ENCODE results near the gene SLC25A21.

The SLC25A21 gene

GRCh38 chr14:37143475-37143874, 28.9 kb downstream of the SLC25A21 start:
- DNase-seq (ENCODE audit: low read depth in 2 of 2), result no peak

- DNase-seq (ENCODE audit: low read depth in 2 of 2), result no peak
These were observed 29.5 kb downstream of the SLC25A21 start for GRCh38 chr14:37142835-37143401.

GRCh38 chr14:37140176-37140575, 32.2 kb downstream of the SLC25A21 start:
- DNase-seq (ENCODE audit: low read depth in 2 of 2), result no peak

- no peak for DNase-seq (ENCODE audit: low read depth in 2 of 2)
These were observed 32.7 kb downstream of the SLC25A21 start for GRCh38 chr14:37139710-37140109.

- DNase-seq (ENCODE audit: low read depth in 2 of 2), result no peak
These were observed 33.5 kb downstream of the SLC25A21 start for GRCh38 chr14:37138898-37139297.

- DNase-seq (ENCODE audit: low read depth in 2 of 2), result no peak
These were observed 39.0 kb downstream of the SLC25A21 start for GRCh38 chr14:37133284-37133913.

- no peak for DNase-seq (ENCODE audit: low read depth in 2 of 2)
These were observed 41.2 kb downstream of the SLC25A21 start for GRCh38 chr14:37131205-37131604.

GRCh38 chr14:37129047-37129446, 43.4 kb downstream of the SLC25A21 start:
- no peak for DNase-seq (ENCODE audit: low read depth in 2 of 2)

- DNase-seq (ENCODE audit: low read depth in 2 of 2), result no peak
These were observed 47.8 kb downstream of the SLC25A21 start for GRCh38 chr14:37124614-37125013.

- DNase-seq (ENCODE audit: low read depth in 2 of 2), result no peak
These were observed 49.3 kb downstream of the SLC25A21 start for GRCh38 chr14:37122919-37123639.

- DNase-seq (ENCODE audit: low read depth in 2 of 2), result no peak
These were observed 50.1 kb downstream of the SLC25A21 start for GRCh38 chr14:37122288-37122687.

- no peak for DNase-seq (ENCODE audit: low read depth in 2 of 2)
These were observed 53.6 kb downstream of the SLC25A21 start for GRCh38 chr14:37118673-37119366.

- no peak for DNase-seq (ENCODE audit: low read depth in 2 of 2)
These were observed 55.2 kb downstream of the SLC25A21 start for GRCh38 chr14:37116933-37117849.

GRCh38 chr14:37115406-37115805, 57.0 kb downstream of the SLC25A21 start:
- DNase-seq (ENCODE audit: low read depth in 2 of 2), result no peak

GRCh38 chr14:37114559-37114958, 57.8 kb downstream of the SLC25A21 start:
- DNase-seq (ENCODE audit: low read depth in 2 of 2), result no peak

GRCh38 chr14:37114002-37114401, 58.4 kb downstream of the SLC25A21 start:
- DNase-seq (ENCODE audit: low read depth in 2 of 2), result no peak

- DNase-seq (ENCODE audit: low read depth in 2 of 2), result no peak
These were observed 74.3 kb downstream of the SLC25A21 start for GRCh38 chr14:37098132-37098531.

GRCh38 chr14:37094502-37094901, 77.9 kb downstream of the SLC25A21 start:
- DNase-seq (ENCODE audit: low read depth in 2 of 2), result no peak

- DNase-seq (ENCODE audit: low read depth in 2 of 2), result no peak
These were observed 79.0 kb downstream of the SLC25A21 start for GRCh38 chr14:37093364-37093763.

GRCh38 chr14:37091651-37092050, 80.8 kb downstream of the SLC25A21 start:
- DNase-seq (ENCODE audit: low read depth in 2 of 2), result no peak

GRCh38 chr14:37090026-37090425, 82.4 kb downstream of the SLC25A21 start:
- DNase-seq (ENCODE audit: low read depth in 2 of 2), result no peak

- DNase-seq (ENCODE audit: low read depth in 2 of 2), result no peak
These were observed 83.0 kb downstream of the SLC25A21 start for GRCh38 chr14:37089410-37089809.

Data from stimulated activated CD4-positive, alpha-beta T cell treated with anti-CD3 and anti-CD28 coated beads, Interleukin-1b, Interleukin-23, amount 100 ng/mL, for 1 hour (primary cell).